HCT116 (cell line): Measurements from ENCODE around the gene HACD1. TPM values are rescaled to one million over a fixed set of nuclear protein-coding genes. Genes with fewer than 3 reads are reported as not detected.

Experiments used
- ATAC-seq: fragments of 200-7000 bp; cut with Tn5 transposase; 2 replicates; pipeline ENCODE4 v1.9.1; 2020; ENCODE audit warnings: mild to moderate bottlenecking, moderate library complexity
- BruUV-seq: library from RNA; stranded (reverse); fragments of 400-500 nt; replicated peaks from 2 replicates; lab custom pipeline; 2021; lab: Mats Ljungman, UMichigan
- CTCF ChIA-PET: fragments of 300-600 bp; sonication (Branson Sonifier 250); formaldehyde crosslinking; loops from one replicate; lab custom pipeline; 2021; ENCODE audit warnings: antibody characterized with exemption; lab: Charles Lee
- POLR2A ChIA-PET: fragments of 300-600, 350-600 bp; sonication (Branson Sonifier 250); formaldehyde crosslinking; loops from one replicate; lab custom pipeline; 2021; ENCODE audit warnings: antibody characterized with exemption; lab: Charles Lee
- RAD21 ChIA-PET, 2 experiments: fragments of 300-600 bp; sonication (Branson Sonifier 250); formaldehyde crosslinking; loops; one replicate each; lab custom pipeline; 2023; ENCODE audit warnings: low total read pairs in 2 of 2; ENCODE audit not compliant: uncharacterized antibody in 2 of 2, unreplicated experiment in 2 of 2, low non-redundant PET in 1 of 2; lab: Charles Lee
- DNase-seq: peaks from one replicate; pipeline ENCODE4 v3.0.0-alpha.2; 2010; ENCODE audit warnings: low read depth, low spot score
- H2AFZ ChIP-seq: fragments of 200-600 bp; shearing (Covaris generic), sonication (generic); 2 replicates; pipeline ENCODE4 v1.6.1; 2017; ENCODE audit warnings: low read depth, mixed run types, mixed read lengths, antibody characterized with exemption, low read length; ENCODE audit not compliant: poor library complexity, severe bottlenecking
- H3K27ac ChIP-seq: 2 replicates; pipeline ENCODE4 v1.5.1; 2012; ENCODE audit warnings: low read depth, low read length
- H3K27me3 ChIP-seq: fragments of 200-600 bp; sonication (generic); 2 replicates; pipeline ENCODE4 v1.6.1; 2016; ENCODE audit warnings: mixed run types, low read length, mixed read lengths; ENCODE audit not compliant: insufficient read depth
- H3K36me3 ChIP-seq, 2 experiments: fragments of 200-500 bp in 1 of 2; fragments of 200-600 bp in 1 of 2; sonication (Bioruptor generic) in 1 of 2; sonication (generic) in 1 of 2; 2 replicates each; pipeline versions ENCODE4 v1.5.1 to v1.6.1; 2014 to 2016; ENCODE audit warnings: low read length in 2 of 2, inconsistent platforms in 1 of 2, mixed read lengths in 1 of 2, mixed run types in 1 of 2; ENCODE audit not compliant: insufficient read depth in 2 of 2, control insufficient read depth in 1 of 2
- H3K4me1 ChIP-seq, 2 experiments: fragments of 200-600 bp in 1 of 2; sonication (generic) in 1 of 2; 2 replicates each; pipeline versions ENCODE4 v1.5.1 to v1.6.1; 2012 to 2017; ENCODE audit warnings: low read length in 2 of 2, inconsistent platforms in 1 of 2, mild to moderate bottlenecking in 1 of 2, mixed read lengths in 1 of 2, mixed run types in 1 of 2, moderate library complexity in 1 of 2; ENCODE audit not compliant: insufficient read depth in 2 of 2, control insufficient read depth in 1 of 2
- H3K4me2 ChIP-seq: fragments of 200-600 bp; sonication (generic); 2 replicates; pipeline ENCODE4 v1.6.1; 2017; ENCODE audit warnings: mixed run types, low read length, mixed read lengths
- H3K4me3 ChIP-seq, 2 experiments: fragments of 200-600 bp in 1 of 2; sonication (generic) in 1 of 2; replicated peaks in 1 of 2; 2 replicates each; pipeline ENCODE4 v1.5.1; 2011 to 2016; ENCODE audit warnings: low read length in 2 of 2, control low read depth in 1 of 2, low read depth in 1 of 2, mild to moderate bottlenecking in 1 of 2, mixed read lengths in 1 of 2, mixed run types in 1 of 2
- H3K79me2 ChIP-seq: fragments of 200-600 bp; sonication (generic); 2 replicates; pipeline ENCODE4 v1.6.1; 2017; ENCODE audit warnings: mild to moderate bottlenecking, mixed run types, low read length, moderate library complexity, mixed read lengths; ENCODE audit not compliant: insufficient read depth
- H3K9ac ChIP-seq: fragments of 200-600 bp; sonication (generic); 2 replicates; pipeline ENCODE4 v1.6.1; 2016; ENCODE audit warnings: low read length, mixed read lengths
- H3K9me2 ChIP-seq: fragments of 200-600 bp; sonication (generic), shearing (Covaris generic); 2 replicates; pipeline ENCODE4 v1.6.1; 2017; ENCODE audit warnings: mixed run types, mild to moderate bottlenecking, moderate library complexity; ENCODE audit not compliant: insufficient read depth
- H3K9me3 ChIP-seq, 2 experiments: fragments of 200-500 bp in 1 of 2; fragments of 200-600 bp in 1 of 2; sonication (Bioruptor generic) in 1 of 2; sonication (generic) in 1 of 2; 2 replicates each; pipeline ENCODE4 v1.6.1; 2014 to 2017; ENCODE audit warnings: low read length in 2 of 2, mixed read lengths in 2 of 2, inconsistent platforms in 1 of 2, low read depth in 1 of 2, mild to moderate bottlenecking in 1 of 2, mixed run types in 1 of 2, moderate library complexity in 1 of 2; ENCODE audit not compliant: control insufficient read depth in 1 of 2, insufficient read depth in 1 of 2
- H4K20me1 ChIP-seq: fragments of 200-600 bp; sonication (generic), shearing (Covaris generic); 2 replicates; pipeline ENCODE4 v1.6.1; 2017; ENCODE audit warnings: mixed run types, mild to moderate bottlenecking, moderate library complexity; ENCODE audit not compliant: insufficient read depth
- ATF3 ChIP-seq: IDR thresholded peaks from 2 replicates; pipeline ENCODE4 v1.6.1; 2012
- CBX3 ChIP-seq: IDR thresholded peaks from 2 replicates; pipeline ENCODE4 v1.6.1; 2012; ENCODE audit warnings: low read depth
- CEBPB ChIP-seq: IDR thresholded peaks from 2 replicates; pipeline ENCODE4 v1.6.1; 2012; ENCODE audit warnings: low read depth
- EGR1 ChIP-seq: IDR thresholded peaks from 2 replicates; pipeline ENCODE4 v1.6.1; 2012; ENCODE audit warnings: low read depth
- ELF1 ChIP-seq: IDR thresholded peaks from 2 replicates; pipeline ENCODE4 v1.6.1; 2012; ENCODE audit warnings: low read depth, borderline replicate concordance
- EZH2 ChIP-seq: fragments of 200-600 bp; sonication (generic); IDR thresholded peaks from 2 replicates; pipeline ENCODE4 v1.6.1; 2017; ENCODE audit warnings: antibody characterized with exemption, mixed run types
- FOSL1 ChIP-seq: IDR thresholded peaks from 2 replicates; pipeline ENCODE4 v1.6.1; 2012; ENCODE audit warnings: low read depth
- POLR2A ChIP-seq: IDR thresholded peaks from 2 replicates; pipeline ENCODE4 v1.7.0; 2011; ENCODE audit warnings: borderline replicate concordance; ENCODE audit not compliant: insufficient read depth, insufficient read length; ENCODE audit errors: extremely low read depth
- POLR2AphosphoS5 ChIP-seq: IDR thresholded peaks from 2 replicates; pipeline ENCODE4 v1.6.1; 2011; ENCODE audit warnings: mild to moderate bottlenecking, low read depth, low read length, moderate library complexity
- RAD21 ChIP-seq: IDR thresholded peaks from 2 replicates; pipeline ENCODE4 v1.6.1; 2012; ENCODE audit warnings: low read depth, mild to moderate bottlenecking
- SIN3A ChIP-seq: IDR thresholded peaks from 2 replicates; pipeline ENCODE4 v1.6.1; 2012; ENCODE audit warnings: low read depth
- SP1 ChIP-seq: IDR thresholded peaks from 2 replicates; pipeline ENCODE4 v1.6.1; 2012; ENCODE audit warnings: low read depth
- YY1 ChIP-seq: IDR thresholded peaks from 2 replicates; pipeline ENCODE4 v1.6.1; 2011; ENCODE audit warnings: low read length, low read depth, moderate library complexity, mild to moderate bottlenecking; ENCODE audit not compliant: insufficient replicate concordance; ENCODE audit errors: extremely low read depth
- ZBTB33 ChIP-seq: IDR thresholded peaks from 2 replicates; pipeline ENCODE4 v1.6.1; 2011; ENCODE audit warnings: mild to moderate bottlenecking, low read length, moderate library complexity; ENCODE audit not compliant: insufficient replicate concordance; ENCODE audit errors: extremely low read depth
- ZFX ChIP-seq: fragments of 450-650 bp; IDR thresholded peaks from 2 replicates; pipeline ENCODE4 v1.6.1; 2017
- ZNF274 ChIP-seq: fragments of 200-500 bp; sonication (Bioruptor generic); IDR thresholded peaks from 2 replicates; pipeline ENCODE4 v1.6.1; 2014; ENCODE audit warnings: mild to moderate bottlenecking, low read depth, low read length, inconsistent platforms
- intact Hi-C: fragments of 100-400 bp; cut with micrococcal nuclease; formaldehyde crosslinking; loops from 2 replicates; pipeline ENCODE4 v1.10.0; 2022
- total RNA-seq: library from RNA; stranded (reverse); gene quantifications from one replicate; pipeline ENCODE4 v1.2.1, GENCODE V29; 2021; ENCODE audit not compliant: unreplicated experiment
- TF ChIP-seq, protein P1 (sequence below): IDR thresholded peaks from 2 replicates; pipeline ENCODE4 v1.6.1; 2012
- TF ChIP-seq, protein P2 (sequence below), 3 experiments: fragments of 200-600 bp in 1 of 3; sonication (generic) in 1 of 3; IDR thresholded peaks in 2 of 3; conservative IDR thresholded peaks in 1 of 3; 2 replicates each; pipeline ENCODE4 v1.5.1; 2012 to 2017; ENCODE audit warnings: low read depth in 2 of 3, low read length in 2 of 3, antibody characterized with exemption in 1 of 3, borderline replicate concordance in 1 of 3, control low read depth in 1 of 3, mild to moderate bottlenecking in 1 of 3, mixed read lengths in 1 of 3, mixed run types in 1 of 3, moderate library complexity in 1 of 3; ENCODE audit not compliant: insufficient read depth in 1 of 3

Gene HACD1
- total RNA-seq, 1 experiment from 2014 or later = 21.6 TPM

DNA sequence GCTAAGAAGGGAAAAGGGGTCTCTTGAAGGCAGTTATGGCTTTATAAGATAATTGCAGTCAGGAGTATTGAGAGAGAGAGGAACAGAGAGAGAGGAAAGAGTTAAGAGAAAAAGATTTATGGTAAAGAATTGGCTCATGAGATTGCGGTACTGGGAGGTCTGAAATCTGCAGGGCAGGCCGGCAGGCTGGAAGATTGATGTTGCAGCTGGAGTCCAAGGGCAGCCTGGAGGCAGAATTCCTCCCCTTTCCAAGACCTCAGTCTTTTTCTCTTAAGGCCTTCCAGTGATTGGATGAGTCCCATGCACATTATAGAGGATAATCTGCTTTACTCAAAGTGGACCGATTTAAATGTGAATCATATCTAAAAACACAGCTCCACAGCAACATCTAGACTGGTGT lies 68.4 kb downstream of the HACD1 start:
- POLR2A ChIA-PET = no interaction called here
- no peak for TF ChIP-seq ATF3
- TF ChIP-seq ZNF274 = no peak
- no peak for TF ChIP-seq POLR2AphosphoS5
- no peak for TF ChIP-seq SP1
- TF ChIP-seq ELF1 = no peak
- no peak for TF ChIP-seq CBX3
- TF ChIP-seq ZBTB33 = no peak
- TF ChIP-seq SIN3A = no peak
- no peak for TF ChIP-seq EZH2
- TF ChIP-seq CEBPB = no peak
- TF ChIP-seq YY1 = no peak
- TF ChIP-seq RAD21 = no peak
- TF ChIP-seq ZFX = no peak
- TF ChIP-seq POLR2A = no peak
- no peak for TF ChIP-seq EGR1
- TF ChIP-seq, protein P1, sequence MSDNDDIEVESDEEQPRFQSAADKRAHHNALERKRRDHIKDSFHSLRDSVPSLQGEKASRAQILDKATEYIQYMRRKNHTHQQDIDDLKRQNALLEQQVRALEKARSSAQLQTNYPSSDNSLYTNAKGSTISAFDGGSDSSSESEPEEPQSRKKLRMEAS = no peak
- TF ChIP-seq FOSL1 = no peak
- TF ChIP-seq, protein P2, sequence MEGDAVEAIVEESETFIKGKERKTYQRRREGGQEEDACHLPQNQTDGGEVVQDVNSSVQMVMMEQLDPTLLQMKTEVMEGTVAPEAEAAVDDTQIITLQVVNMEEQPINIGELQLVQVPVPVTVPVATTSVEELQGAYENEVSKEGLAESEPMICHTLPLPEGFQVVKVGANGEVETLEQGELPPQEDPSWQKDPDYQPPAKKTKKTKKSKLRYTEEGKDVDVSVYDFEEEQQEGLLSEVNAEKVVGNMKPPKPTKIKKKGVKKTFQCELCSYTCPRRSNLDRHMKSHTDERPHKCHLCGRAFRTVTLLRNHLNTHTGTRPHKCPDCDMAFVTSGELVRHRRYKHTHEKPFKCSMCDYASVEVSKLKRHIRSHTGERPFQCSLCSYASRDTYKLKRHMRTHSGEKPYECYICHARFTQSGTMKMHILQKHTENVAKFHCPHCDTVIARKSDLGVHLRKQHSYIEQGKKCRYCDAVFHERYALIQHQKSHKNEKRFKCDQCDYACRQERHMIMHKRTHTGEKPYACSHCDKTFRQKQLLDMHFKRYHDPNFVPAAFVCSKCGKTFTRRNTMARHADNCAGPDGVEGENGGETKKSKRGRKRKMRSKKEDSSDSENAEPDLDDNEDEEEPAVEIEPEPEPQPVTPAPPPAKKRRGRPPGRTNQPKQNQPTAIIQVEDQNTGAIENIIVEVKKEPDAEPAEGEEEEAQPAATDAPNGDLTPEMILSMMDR (IDR thresholded peaks at IDR 0.05 in 2 of 3, conservative IDR thresholded peaks at IDR 0.05 in 1 of 3; ENCODE audit: borderline replicate concordance in 1 of 3, insufficient read depth in 1 of 3, low read depth in 2 of 3, low read length in 2 of 3) = no peak
- Histone ChIP-seq H3K9ac (no peak overlapping the region), H3K9me2 (no peaks in the 10 kb centered on the region), H2AFZ (no peak overlapping the region), H3K4me1 (no peaks in the 10 kb centered on the region), H3K9me3 (no peaks in the 10 kb centered on the region), H3K4me2 (no peak overlapping the region), H3K27me3 (no peaks in the 10 kb centered on the region), H3K27ac (no peak overlapping the region), H3K4me3 (no peak overlapping the region), H3K79me2 (no peaks in the 10 kb centered on the region), H3K36me3 (no peaks in the 10 kb centered on the region), H4K20me1 (no peaks in the 10 kb centered on the region)
- intact Hi-C loops = no loop called here
- CTCF ChIA-PET = no interaction called here
- RAD21 ChIA-PET = no interaction called here
- DNase-seq = no peak
- no TSS peak for BruUV-seq
- no peak for ATAC-seq
